ENCODE data around the gene UGGT2. TPM values are rescaled to one million over a fixed set of nuclear protein-coding genes. Genes with fewer than 3 reads are reported as not detected.
"Not testable (repeated sequence)": the region's sequence is repeated elsewhere in the genome, so short reads cannot be mapped to it uniquely, and the experiment has no call there.

Gene UGGT2
- polyA plus RNA-seq, 2 of the 4 experiments (the other 2 are of a cell fraction), result 10.3 to 27.9 TPM

DNA sequence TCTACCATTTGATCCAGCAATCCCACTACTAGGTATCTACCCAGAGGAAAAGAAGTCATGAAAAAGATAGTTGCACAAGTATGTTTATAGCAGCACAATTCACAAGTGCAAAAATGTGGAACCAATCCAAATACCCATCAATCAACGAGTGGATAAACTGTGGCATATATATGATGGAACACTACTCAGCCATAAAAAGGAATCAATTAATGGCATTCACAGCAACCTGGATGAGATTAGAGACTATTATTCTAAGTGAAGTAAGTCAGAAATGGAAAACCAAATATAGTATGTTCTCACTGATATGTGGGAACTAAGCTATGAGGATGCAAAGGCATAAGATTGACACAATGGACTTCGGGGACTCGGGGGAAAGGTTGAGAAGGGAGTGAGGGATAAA is 1.3 kb downstream of the UGGT2 start:
- DNase-seq (ENCODE audit: low read depth in 1 of 2, low spot score in 1 of 2); H3K27ac ChIP-seq; H3K9me3 ChIP-seq; FAIRE-seq; ATAC-seq; H3K4me1 ChIP-seq; POLR2A ChIA-PET: not testable (repeated sequence)
- CTCF ChIA-PET, result interaction anchor here (0.9 kb wide), 1 partner anchor 33 kb away, joined by 3 read pairs; no protein-coding TSS in a partner anchor
- WGBS (ENCODE audit: missing lambda C conversion rate), result 94% methylated on average over 3 of the region's 3 CpGs
- Histone ChIP-seq H3K4me2 (peak overlapping the region; percentile 73), H3K4me3 (peak overlapping the region; percentile 79; the same call in 2 of the 3 replicates)

DNA sequence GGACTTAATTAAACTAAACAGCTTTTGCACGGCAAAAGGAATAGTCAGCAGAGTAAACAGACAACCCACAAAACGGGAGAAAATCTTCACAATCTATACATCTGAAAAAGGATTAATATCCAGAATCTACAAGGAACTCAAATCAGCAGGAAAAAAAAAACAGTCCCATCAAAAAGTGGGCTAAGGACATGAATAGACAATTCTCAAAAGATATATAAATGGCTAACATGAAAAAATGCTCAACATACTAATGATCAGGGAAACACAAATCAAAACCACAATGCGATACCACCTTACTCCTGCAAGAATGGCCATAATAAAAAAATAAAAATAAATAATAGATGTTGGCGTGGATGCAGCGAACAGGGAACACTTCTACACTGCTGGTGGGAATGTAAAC is 1.7 kb downstream of the UGGT2 start:
- CTCF ChIA-PET; H3K9me3 ChIP-seq; FAIRE-seq; ATAC-seq; DNase-seq (ENCODE audit: low read depth in 1 of 2, low spot score in 1 of 2); H3K4me3 ChIP-seq; POLR2A ChIA-PET; H3K4me1 ChIP-seq; H3K27ac ChIP-seq: not testable (repeated sequence)
- 94% methylated on average over 5 of the region's 5 CpGs for WGBS (ENCODE audit: missing lambda C conversion rate)
- peak overlapping the region; percentile 73; the same call in 2 of the 3 replicates for H3K4me2 ChIP-seq

- ATAC-seq; POLR2A ChIA-PET; CTCF ChIA-PET; DNase-seq (ENCODE audit: low read depth in 1 of 2, low spot score in 1 of 2); H3K27ac ChIP-seq; FAIRE-seq; H3K9me3 ChIP-seq; H3K4me2 ChIP-seq; H3K4me1 ChIP-seq; H3K4me3 ChIP-seq: not testable (repeated sequence)
- 69% methylated on average over 4 of the region's 4 CpGs for WGBS (ENCODE audit: missing lambda C conversion rate)
Measured at GRCh38 chr13:96050955-96051354, 2.2 kb downstream of the UGGT2 start.

DNA sequence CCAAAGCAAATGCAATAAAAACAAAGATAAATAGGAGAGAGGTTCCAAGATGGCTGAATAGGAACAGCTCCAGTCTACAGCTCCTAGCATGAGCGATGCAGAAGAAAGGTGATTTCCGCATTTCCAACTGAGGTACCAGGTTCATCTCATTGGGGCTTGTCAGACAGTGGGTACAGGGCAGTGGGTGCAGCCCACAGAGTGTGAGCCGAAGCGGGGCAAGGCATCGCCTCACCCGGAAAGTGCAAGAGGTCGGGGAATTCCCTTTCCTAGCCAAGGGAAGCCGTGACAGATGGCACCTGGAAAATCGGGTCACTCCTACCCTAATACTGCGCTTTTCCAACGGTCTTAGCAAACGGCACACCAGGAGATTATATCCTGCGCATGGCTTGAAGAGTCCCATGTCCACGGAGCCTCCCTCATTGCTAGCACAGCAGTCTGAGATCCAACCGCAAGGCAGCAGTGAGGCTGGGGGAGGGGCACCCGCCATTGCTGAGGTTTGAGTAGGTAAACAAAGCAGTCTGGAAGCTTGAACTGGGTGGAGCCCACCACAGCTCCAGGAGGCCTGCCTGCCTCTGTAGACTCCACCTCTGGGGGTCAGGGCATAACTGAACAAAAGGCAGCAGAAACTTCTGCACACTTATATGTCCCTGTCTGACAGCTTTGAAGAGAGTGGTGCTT is 6.6 kb downstream of the UGGT2 start:
- H3K4me3 ChIP-seq; POLR2A ChIA-PET; FAIRE-seq; ATAC-seq; H3K27ac ChIP-seq; H3K4me1 ChIP-seq; DNase-seq (ENCODE audit: low read depth in 1 of 2, low spot score in 1 of 2); CTCF ChIA-PET; H3K9me3 ChIP-seq; H3K4me2 ChIP-seq: not testable (repeated sequence)
- 97% methylated on average over 15 of the region's 16 CpGs for WGBS (ENCODE audit: missing lambda C conversion rate)

DNA sequence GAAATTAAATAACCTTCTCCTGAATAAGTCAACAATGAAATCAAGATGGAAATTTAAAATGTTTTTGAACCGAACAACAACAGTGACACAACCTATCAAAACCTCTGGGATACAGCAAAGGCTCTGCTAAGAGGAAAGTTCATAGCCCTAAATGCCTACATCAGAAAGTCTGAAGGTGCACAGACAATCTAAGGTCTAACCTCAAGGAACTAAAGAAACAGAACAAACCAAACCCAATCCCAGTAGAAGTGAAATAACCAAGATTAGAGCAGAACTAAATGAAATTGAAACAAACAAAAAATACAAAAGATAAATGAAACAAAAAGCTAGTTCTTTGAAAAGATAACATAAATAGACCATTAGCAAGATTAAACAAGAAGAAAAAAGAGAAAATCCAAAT is 9.0 kb downstream of the UGGT2 start:
- POLR2A ChIA-PET, result no interaction called here

More for the DNA sequence above, 9.0 kb downstream of the UGGT2 start:
- Histone ChIP-seq H3K27ac (no peak overlapping the region), H3K4me2 (no peak overlapping the region), H3K4me3 (no peak overlapping the region), H3K4me1 (no peaks in the 10 kb centered on the region), H3K9me3 (no peaks in the 10 kb centered on the region)
- ATAC-seq, result no peak
- 80% methylated on average over 1 of the region's 1 CpG for WGBS (ENCODE audit: missing lambda C conversion rate)
- no peak for TF ChIP-seq EP300 (IDR thresholded peaks at IDR 0.05)
- TF ChIP-seq, protein P1, sequence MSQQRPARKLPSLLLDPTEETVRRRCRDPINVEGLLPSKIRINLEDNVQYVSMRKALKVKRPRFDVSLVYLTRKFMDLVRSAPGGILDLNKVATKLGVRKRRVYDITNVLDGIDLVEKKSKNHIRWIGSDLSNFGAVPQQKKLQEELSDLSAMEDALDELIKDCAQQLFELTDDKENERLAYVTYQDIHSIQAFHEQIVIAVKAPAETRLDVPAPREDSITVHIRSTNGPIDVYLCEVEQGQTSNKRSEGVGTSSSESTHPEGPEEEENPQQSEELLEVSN (IDR thresholded peaks at IDR 0.05; ENCODE audit: borderline replicate concordance, low read depth), result no peak
- TF ChIP-seq NFE2L2 (conservative IDR thresholded peaks at IDR 0.05; ENCODE audit: low read length), result no peak
- TF ChIP-seq, protein P2, sequence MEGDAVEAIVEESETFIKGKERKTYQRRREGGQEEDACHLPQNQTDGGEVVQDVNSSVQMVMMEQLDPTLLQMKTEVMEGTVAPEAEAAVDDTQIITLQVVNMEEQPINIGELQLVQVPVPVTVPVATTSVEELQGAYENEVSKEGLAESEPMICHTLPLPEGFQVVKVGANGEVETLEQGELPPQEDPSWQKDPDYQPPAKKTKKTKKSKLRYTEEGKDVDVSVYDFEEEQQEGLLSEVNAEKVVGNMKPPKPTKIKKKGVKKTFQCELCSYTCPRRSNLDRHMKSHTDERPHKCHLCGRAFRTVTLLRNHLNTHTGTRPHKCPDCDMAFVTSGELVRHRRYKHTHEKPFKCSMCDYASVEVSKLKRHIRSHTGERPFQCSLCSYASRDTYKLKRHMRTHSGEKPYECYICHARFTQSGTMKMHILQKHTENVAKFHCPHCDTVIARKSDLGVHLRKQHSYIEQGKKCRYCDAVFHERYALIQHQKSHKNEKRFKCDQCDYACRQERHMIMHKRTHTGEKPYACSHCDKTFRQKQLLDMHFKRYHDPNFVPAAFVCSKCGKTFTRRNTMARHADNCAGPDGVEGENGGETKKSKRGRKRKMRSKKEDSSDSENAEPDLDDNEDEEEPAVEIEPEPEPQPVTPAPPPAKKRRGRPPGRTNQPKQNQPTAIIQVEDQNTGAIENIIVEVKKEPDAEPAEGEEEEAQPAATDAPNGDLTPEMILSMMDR (IDR thresholded peaks at IDR 0.05), result no peak
- TF ChIP-seq EHF (CRISPR knock-in tag; IDR thresholded peaks at IDR 0.05), result no peak
- no peak for TF ChIP-seq EHMT2 (IDR thresholded peaks at IDR 0.05; ENCODE audit: low read depth)
- TF ChIP-seq TFCP2L1 (CRISPR knock-in tag; IDR thresholded peaks at IDR 0.05), result no peak
- TF ChIP-seq TP53 (CRISPR knock-in tag; IDR thresholded peaks at IDR 0.05), result no peak
- TF ChIP-seq GATA3 (IDR thresholded peaks at IDR 0.05; ENCODE audit: borderline replicate concordance), result no peak
- TF ChIP-seq ZNF302 (CRISPR knock-in tag; IDR thresholded peaks at IDR 0.05), result no peak
- no peak for FAIRE-seq
- CTCF ChIA-PET, result no interaction called here
- DNase-seq (ENCODE audit: low read depth in 1 of 2, low spot score in 1 of 2), result no peak

Data from A549 (cell line).